H1 (cell line): ENCODE measurements around the gene CNOT6. TPM values are rescaled to one million over a fixed set of nuclear protein-coding genes. Genes with fewer than 3 reads are reported as not detected.

ENCODE experiments used
- CHD1 ChIP-seq: IDR thresholded peaks from 2 replicates; pipeline ENCODE4 v1.6.1; 2012; ENCODE audit warnings: low read depth, low read length, improper control_type of control experiment
- CHD7 ChIP-seq: fragments of 300-600 bp; sonication (generic); IDR thresholded peaks from 2 replicates; pipeline ENCODE4 v1.7.1; 2012; ENCODE audit warnings: low read length, moderate library complexity, mild to moderate bottlenecking, inconsistent platforms; ENCODE audit not compliant: insufficient replicate concordance
- CTCF ChIP-seq, 3 experiments: IDR thresholded peaks; 1 replicate in 2 of 3; 2 replicates in 1 of 3; pipeline versions ENCODE4 v1.5.1 to v1.6.1; 2011; ENCODE audit warnings: low read length in 3 of 3, mild to moderate bottlenecking in 3 of 3, inconsistent platforms in 2 of 3, low read depth in 1 of 3, moderate library complexity in 1 of 3; ENCODE audit not compliant: insufficient read depth in 1 of 3; ENCODE audit errors: control extremely low read depth in 1 of 3
- HDAC2 ChIP-seq, 2 experiments: fragments of 300-600 bp in 1 of 2; sonication (generic) in 1 of 2; IDR thresholded peaks; 2 replicates each; pipeline ENCODE4 v1.6.1; 2011 to 2012; ENCODE audit warnings: low read depth in 2 of 2, low read length in 2 of 2, mild to moderate bottlenecking in 2 of 2, moderate library complexity in 2 of 2, borderline replicate concordance in 1 of 2, inconsistent platforms in 1 of 2
- NANOG ChIP-seq: IDR thresholded peaks from 2 replicates; pipeline ENCODE4 v1.6.1; 2011; ENCODE audit warnings: low read length, low read depth, mild to moderate bottlenecking, inconsistent platforms; ENCODE audit not compliant: insufficient read depth, poor library complexity, severe bottlenecking
- SIX5 ChIP-seq: IDR thresholded peaks from 2 replicates; pipeline ENCODE4 v1.6.1; 2011; ENCODE audit warnings: mild to moderate bottlenecking, low read depth, low read length
- SP2 ChIP-seq: IDR thresholded peaks from 2 replicates; pipeline ENCODE4 v1.6.1; 2012; ENCODE audit warnings: mild to moderate bottlenecking, low read length, inconsistent platforms
- polyA plus RNA-seq, 7 experiments: library from polyadenylated mRNA; depleted of rRNA in 3 of 7; stranded (reverse) in 5 of 7; unstranded in 2 of 7; fragments of >200 nt in 5 of 7; fragments of 200-250 nt in 2 of 7; gene quantifications; 1 replicate in 5 of 7; 2 replicates in 1 of 7; 4 replicates in 1 of 7; pipeline versions ENCODE4 v1.2.1 to v1.2.3, GENCODE V29; 2011 to 2013; ENCODE audit warnings: missing spikeins in 2 of 7, mixed read lengths in 2 of 7
- total RNA-seq: library from RNA; stranded (reverse); fragmentation: NEBNext Ultra II Directional; extraction: Animal tissue kit (Norgen Biotek cat#: 25700); gene quantifications from 2 replicates; pipeline ENCODE4 v1.2.1, GENCODE V29; 2021

Gene CNOT6
- total and polyA plus RNA-seq, 2 of the 8 experiments (the other 6 are each of a cell fraction or from before 2014, with no cell fraction given), result 10.7 to 45.4 TPM

- no peak for TF ChIP-seq HDAC2 (IDR thresholded peaks at IDR 0.05; ENCODE audit: borderline replicate concordance in 1 of 2, low read depth in 2 of 2, low read length in 2 of 2)
- no peak for TF ChIP-seq CTCF (IDR thresholded peaks at IDR 0.05; ENCODE audit: control extremely low read depth in 1 of 3, insufficient read depth in 1 of 3, low read depth in 1 of 3, low read length in 3 of 3)
- no peak for TF ChIP-seq SP2
- TF ChIP-seq SIX5, result no peak
- no peak for TF ChIP-seq CHD7
- TF ChIP-seq NANOG, result no peak
- no peak for TF ChIP-seq CHD1
These were observed 467 bp downstream of the CNOT6 start (continued) for GRCh38 chr5:180494510-180495181.
